ENCODE results near the gene TMEM217.

- TF ChIP-seq CTCF (IDR thresholded peaks at IDR 0.05; ENCODE audit: low read depth, low read length) (no peak), EZH2phosphoT487 (IDR thresholded peaks at IDR 0.05; ENCODE audit: low read depth) (no peak)
Observed at GRCh38 chr6:37225350-37226169, 32.4 kb downstream of the TMEM217 start.

Measured in OCI-LY3 (cell line).